Effector memory CD4-positive, alpha-beta T cell (primary cell): ENCODE data around the gene CCDC192.

Source experiments
- DNase-seq, 3 donors: peaks; one replicate each; pipeline ENCODE4 v3.0.0-alpha.2; 2020
- H3K27ac ChIP-seq: 2 replicates; pipeline ENCODE4 v1.7.0; 2013; ENCODE audit warnings: mild to moderate bottlenecking, low read length, moderate library complexity; ENCODE audit not compliant: insufficient read depth, poor library complexity, severe bottlenecking
- H3K27me3 ChIP-seq: replicated peaks from 2 replicates; pipeline ENCODE4 v1.7.0; 2013; ENCODE audit warnings: mild to moderate bottlenecking, low read length; ENCODE audit not compliant: insufficient read depth, control insufficient read depth, poor library complexity, severe bottlenecking
- H3K36me3 ChIP-seq: 2 replicates; pipeline ENCODE4 v1.7.0; 2013; ENCODE audit warnings: mild to moderate bottlenecking, low read length, moderate library complexity; ENCODE audit not compliant: control insufficient read depth, insufficient read depth
- H3K4me1 ChIP-seq: 2 replicates; pipeline ENCODE4 v1.7.0; 2013; ENCODE audit warnings: low read length, mild to moderate bottlenecking; ENCODE audit not compliant: control insufficient read depth, insufficient read depth, poor library complexity, severe bottlenecking
- H3K4me3 ChIP-seq: 2 replicates; pipeline ENCODE4 v1.7.0; 2013; ENCODE audit warnings: low read length, low read depth, mild to moderate bottlenecking; ENCODE audit not compliant: insufficient read depth, poor library complexity, severe bottlenecking
- H3K9me3 ChIP-seq: 2 replicates; pipeline ENCODE4 v1.7.0; 2013; ENCODE audit warnings: mild to moderate bottlenecking, low read length, moderate library complexity; ENCODE audit not compliant: control insufficient read depth

CCDC192 gene

GRCh38 chr5:127849891-127850290, 146.7 kb downstream of the CCDC192 start:
- DNase-seq = no peak
- Histone ChIP-seq H3K36me3 (no peaks in the 10 kb centered on the region), H3K4me3 (no peak overlapping the region), H3K9me3 (no peaks in the 10 kb centered on the region), H3K4me1 (no peaks in the 10 kb centered on the region), H3K27ac (no peak overlapping the region), H3K27me3 (no peaks in the 10 kb centered on the region)

GRCh38 chr5:127851964-127852363, 148.8 kb downstream of the CCDC192 start:
- H3K4me3 ChIP-seq = no peak overlapping the region
- H3K27ac ChIP-seq = no peak overlapping the region
- no peaks in the 10 kb centered on the region for H3K36me3 ChIP-seq
- no peaks in the 10 kb centered on the region for H3K4me1 ChIP-seq
- no peak for DNase-seq
- H3K9me3 ChIP-seq = no peaks in the 10 kb centered on the region
- no peaks in the 10 kb centered on the region for H3K27me3 ChIP-seq

GRCh38 chr5:127854520-127854919, 151.3 kb downstream of the CCDC192 start:
- Histone ChIP-seq H3K27me3 (no peaks in the 10 kb centered on the region), H3K9me3 (no peaks in the 10 kb centered on the region), H3K27ac (no peak overlapping the region), H3K4me3 (no peak overlapping the region), H3K4me1 (no peaks in the 10 kb centered on the region), H3K36me3 (no peaks in the 10 kb centered on the region)
- no peak for DNase-seq

- no peaks in the 10 kb centered on the region for H3K4me1 ChIP-seq
- no peaks in the 10 kb centered on the region for H3K36me3 ChIP-seq
- no peak for DNase-seq
- H3K27ac ChIP-seq = no peak overlapping the region
- H3K27me3 ChIP-seq = no peaks in the 10 kb centered on the region
- H3K4me3 ChIP-seq = no peak overlapping the region
- no peaks in the 10 kb centered on the region for H3K9me3 ChIP-seq
Observed at GRCh38 chr5:127856292-127856691, 153.1 kb downstream of the CCDC192 start.

GRCh38 chr5:127858116-127858784, 155.1 kb downstream of the CCDC192 start:
- no peaks in the 10 kb centered on the region for H3K27me3 ChIP-seq
- H3K27ac ChIP-seq = no peak overlapping the region
- no peak overlapping the region for H3K4me3 ChIP-seq
- DNase-seq = no peak
- no peaks in the 10 kb centered on the region for H3K9me3 ChIP-seq
- H3K36me3 ChIP-seq = no peaks in the 10 kb centered on the region
- no peaks in the 10 kb centered on the region for H3K4me1 ChIP-seq

- Histone ChIP-seq H3K4me3 (no peak overlapping the region), H3K9me3 (no peaks in the 10 kb centered on the region)
Observed at GRCh38 chr5:127860291-127860690, 157.1 kb downstream of the CCDC192 start.

GRCh38 chr5:127863161-127863560, 160.0 kb downstream of the CCDC192 start:
- H3K9me3 ChIP-seq = no peaks in the 10 kb centered on the region
- H3K27ac ChIP-seq = no peak overlapping the region

More at GRCh38 chr5:127860291-127860690, 157.1 kb downstream of the CCDC192 start:
- Histone ChIP-seq H3K4me1 (no peaks in the 10 kb centered on the region), H3K36me3 (no peaks in the 10 kb centered on the region), H3K27me3 (no peaks in the 10 kb centered on the region), H3K27ac (no peak overlapping the region)
- DNase-seq = no peak

GRCh38 chr5:127863610-127864395, 160.6 kb downstream of the CCDC192 start:
- no peak overlapping the region for H3K27ac ChIP-seq
- DNase-seq = no peak
- H3K27me3 ChIP-seq = no peaks in the 10 kb centered on the region
- no peaks in the 10 kb centered on the region for H3K9me3 ChIP-seq
- no peak overlapping the region for H3K4me3 ChIP-seq
- no peaks in the 10 kb centered on the region for H3K36me3 ChIP-seq
- H3K4me1 ChIP-seq = no peaks in the 10 kb centered on the region

More at GRCh38 chr5:127863161-127863560, 160.0 kb downstream of the CCDC192 start:
- Histone ChIP-seq H3K4me3 (no peak overlapping the region), H3K4me1 (no peaks in the 10 kb centered on the region), H3K36me3 (no peaks in the 10 kb centered on the region), H3K27me3 (no peaks in the 10 kb centered on the region)
- DNase-seq = no peak

- no peaks in the 10 kb centered on the region for H3K36me3 ChIP-seq
- no peak for DNase-seq
- no peaks in the 10 kb centered on the region for H3K27me3 ChIP-seq
- no peaks in the 10 kb centered on the region for H3K4me1 ChIP-seq
- no peak overlapping the region for H3K4me3 ChIP-seq
- no peak overlapping the region for H3K27ac ChIP-seq
- no peaks in the 10 kb centered on the region for H3K9me3 ChIP-seq
Observed at GRCh38 chr5:127864511-127864910, 161.3 kb downstream of the CCDC192 start.

- no peak overlapping the region for H3K4me3 ChIP-seq
- no peaks in the 10 kb centered on the region for H3K4me1 ChIP-seq
- H3K27ac ChIP-seq = no peak overlapping the region
- H3K9me3 ChIP-seq = no peaks in the 10 kb centered on the region
- no peak for DNase-seq
- H3K36me3 ChIP-seq = no peaks in the 10 kb centered on the region
- no peaks in the 10 kb centered on the region for H3K27me3 ChIP-seq
Observed at GRCh38 chr5:127865273-127865672, 162.1 kb downstream of the CCDC192 start.
